CD14-positive monocyte (primary cell): ENCODE results near the gene TKFC. TPM values are rescaled to one million over a fixed set of nuclear protein-coding genes. Genes with fewer than 3 reads are reported as not detected.

ENCODE experiments used
- DNase-seq, 3 donors: peaks; one replicate each; pipeline ENCODE4 v3.0.0-alpha.2; 2011 to 2022
- H2AFZ ChIP-seq: 2 replicates; pipeline ENCODE4 v1.6.0; 2012; ENCODE audit warnings: mild to moderate bottlenecking, low read depth, low read length, inconsistent platforms; ENCODE audit not compliant: insufficient read depth, poor library complexity, severe bottlenecking
- H3K27ac ChIP-seq, 2 donors: 1 replicate in 1 of 2; 2 replicates in 1 of 2; pipeline ENCODE4 v1.5.1; 2012 to 2013; ENCODE audit warnings: low read length in 2 of 2, control low read depth in 1 of 2, inconsistent platforms in 1 of 2, low read depth in 1 of 2, mild to moderate bottlenecking in 1 of 2
- H3K27me3 ChIP-seq, 2 donors: one replicate each; pipeline versions ENCODE4 v1.6.0 to v1.6.1; 2011 to 2013; ENCODE audit warnings: low read length in 2 of 2; ENCODE audit not compliant: control insufficient read depth in 2 of 2, insufficient read depth in 2 of 2
- H3K36me3 ChIP-seq, 2 donors: replicated peaks in 1 of 2; 1 replicate in 1 of 2; 2 replicates in 1 of 2; pipeline versions ENCODE4 v1.5.1 to v1.6.1; 2012 to 2013; ENCODE audit warnings: low read length in 2 of 2, control low read depth in 1 of 2, inconsistent platforms in 1 of 2, mild to moderate bottlenecking in 1 of 2; ENCODE audit not compliant: insufficient read depth in 2 of 2, control insufficient read depth in 1 of 2
- H3K4me1 ChIP-seq, 2 donors: 1 replicate in 1 of 2; 2 replicates in 1 of 2; pipeline versions ENCODE4 v1.5.1 to v1.6.1; 2012 to 2013; ENCODE audit warnings: low read length in 2 of 2, control low read depth in 1 of 2, inconsistent platforms in 1 of 2, mild to moderate bottlenecking in 1 of 2, moderate library complexity in 1 of 2; ENCODE audit not compliant: insufficient read depth in 2 of 2, control insufficient read depth in 1 of 2
- H3K4me2 ChIP-seq: replicated peaks from 2 replicates; pipeline ENCODE3; 2012; ENCODE audit warnings: low read length, moderate library complexity, mild to moderate bottlenecking; ENCODE audit not compliant: poor library complexity, severe bottlenecking; ENCODE audit errors: extremely low read depth
- H3K4me3 ChIP-seq, 3 experiments: fragments of 200-600 bp in 1 of 3; sonication (generic) in 1 of 3; replicated peaks in 1 of 3; 1 replicate in 2 of 3; 2 replicates in 1 of 3; pipeline ENCODE4 v1.5.1; 2011 to 2013; ENCODE audit warnings: low read length in 3 of 3, mild to moderate bottlenecking in 3 of 3, control low read depth in 2 of 3, low read depth in 2 of 3, inconsistent platforms in 1 of 3, moderate library complexity in 1 of 3
- H3K79me2 ChIP-seq: 2 replicates; pipeline ENCODE4 v1.6.0; 2012; ENCODE audit warnings: mild to moderate bottlenecking, control low read depth, inconsistent platforms, low read length, moderate library complexity; ENCODE audit not compliant: insufficient read depth
- H3K9ac ChIP-seq: 2 replicates; pipeline ENCODE4 v1.6.0; 2017; ENCODE audit warnings: low read length, mild to moderate bottlenecking; ENCODE audit not compliant: insufficient read depth, poor library complexity, severe bottlenecking
- H3K9me3 ChIP-seq, 2 donors: replicated peaks in 1 of 2; 1 replicate in 1 of 2; 2 replicates in 1 of 2; pipeline versions ENCODE4 v1.5.1 to v1.6.1; 2012 to 2013; ENCODE audit warnings: low read length in 2 of 2, control low read depth in 1 of 2; ENCODE audit not compliant: control insufficient read depth in 1 of 2, insufficient read depth in 1 of 2
- H4K20me1 ChIP-seq: 2 replicates; pipeline ENCODE4 v1.6.0; 2012; ENCODE audit warnings: mild to moderate bottlenecking, low read length, control low read depth, moderate library complexity; ENCODE audit not compliant: insufficient read depth
- H3K27ac Mint-ChIP-seq, 7 donors: one replicate each; pipeline ENCODE4 v1.8.0; 2020; ENCODE audit warnings: mild to moderate bottlenecking in 7 of 7, mixed read lengths in 7 of 7, moderate library complexity in 6 of 7, inconsistent platforms in 2 of 7
- H3K27me3 Mint-ChIP-seq, 3 donors: one replicate each; pipeline ENCODE4 v1.8.0; 2021 to 2022; ENCODE audit warnings: low read depth in 3 of 3, mild to moderate bottlenecking in 3 of 3, mixed read lengths in 3 of 3, moderate library complexity in 3 of 3, inconsistent platforms in 1 of 3
- H3K36me3 Mint-ChIP-seq, 2 donors: one replicate each; pipeline ENCODE4 v1.8.0; 2020; ENCODE audit warnings: mixed read lengths in 2 of 2, inconsistent platforms in 1 of 2, mild to moderate bottlenecking in 1 of 2
- H3K4me1 Mint-ChIP-seq: one replicate; pipeline ENCODE4 v1.8.0; 2020; ENCODE audit warnings: mild to moderate bottlenecking, mixed read lengths
- H3K4me3 Mint-ChIP-seq, 2 donors: one replicate each; pipeline ENCODE4 v1.8.0; 2020; ENCODE audit warnings: mild to moderate bottlenecking in 2 of 2, mixed read lengths in 2 of 2, moderate library complexity in 1 of 2
- H3K9me3 Mint-ChIP-seq, 7 donors: one replicate each; pipeline ENCODE4 v1.8.0; 2020 to 2022; ENCODE audit warnings: mixed read lengths in 7 of 7, mild to moderate bottlenecking in 6 of 7, moderate library complexity in 6 of 7, inconsistent platforms in 2 of 7
- WGBS: methylation state at CpG from one replicate; pipeline ENCODE4 v1.1.5; 2013; ENCODE audit warnings: missing lambda C conversion rate; ENCODE audit not compliant: insufficient coverage; 5-methylcytosine and 5-hydroxymethylcytosine counted together
- intact Hi-C, 2 donors: fragments of 100-400 bp; cut with micrococcal nuclease; formaldehyde crosslinking; loops; one replicate each; pipeline versions ENCODE4 v1.15.0 to v1.15.1; 2023
- polyA plus RNA-seq, 3 donors: library from polyadenylated mRNA; depleted of rRNA in 1 of 3; unstranded in 2 of 3; stranded (reverse) in 1 of 3; fragments of 300-500 nt in 2 of 3; fragments of >200 nt in 1 of 3; fragmentation: Illumina TruSeq in 2 of 3; gene quantifications; 1 replicate in 2 of 3; 2 replicates in 1 of 3; pipeline ENCODE4 v1.2.3, GENCODE V29; 2012 to 2021
- TF ChIP-seq, protein P1 (sequence below): fragments of 200-600 bp; IDR thresholded peaks from one replicate; pipeline ENCODE4 v1.8.0; 2022; ENCODE audit warnings: antibody characterized with exemption, mild to moderate bottlenecking

TKFC gene
- polyA plus RNA-seq, 3 donors = 29.5 to 40.8 (median 29.6) TPM

DNA sequence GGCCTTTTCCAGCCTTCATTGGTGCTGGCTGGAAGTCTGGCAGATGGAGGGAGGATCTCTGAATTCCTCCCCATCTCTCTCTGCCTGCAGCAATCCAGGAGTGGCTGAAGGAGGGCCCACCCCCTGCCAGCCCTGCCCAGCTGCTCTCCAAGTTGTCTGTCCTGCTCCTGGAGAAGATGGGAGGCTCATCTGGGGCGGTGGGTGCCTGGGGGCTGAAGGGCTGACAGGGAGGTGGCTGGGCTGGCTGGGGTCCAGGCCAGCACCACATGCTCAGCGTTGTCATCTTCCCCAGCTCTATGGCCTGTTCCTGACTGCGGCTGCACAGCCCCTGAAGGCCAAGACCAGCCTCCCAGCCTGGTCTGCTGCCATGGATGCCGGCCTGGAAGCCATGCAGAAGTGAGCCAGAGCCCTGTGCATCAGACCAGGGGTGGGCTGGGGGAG lies 12.2 kb downstream of the TKFC start:
- 94% methylated on average over 3 of the region's 4 CpGs for WGBS
- Histone ChIP-seq H3K9ac (no peak overlapping the region), H3K79me2 (no peaks in the 10 kb centered on the region), H4K20me1 (no peaks in the 10 kb centered on the region), H3K4me1 (peaks cover 23 to 29% of the 10 kb centered on the region in 2 donors), H3K27ac (peak overlapping the region in 1 of 2 donors; percentile 35), H3K4me3 (no peak overlapping the region), H3K27me3 (no peaks in the 10 kb centered on the region), H2AFZ (no peak overlapping the region), H3K4me2 (no peak overlapping the region), H3K36me3 (peaks cover 27 to 59% of the 10 kb centered on the region in 2 donors), H3K9me3 (no peaks in the 10 kb centered on the region)
- Mint-ChIP-seq H3K27me3 (peaks cover 0 to 2% (median 1%) of the 10 kb centered on the region in 3 donors), H3K9me3 (no peaks in the 10 kb centered on the region), H3K36me3 (peaks cover 58 to 67% of the 10 kb centered on the region in 2 donors), H3K27ac (peak overlapping the region in 3 of 7 donors; percentile 53 to 95 (median 66)), H3K4me1 (peaks cover 34% of the 10 kb centered on the region), H3K4me3 (no peak overlapping the region)
- TF ChIP-seq, protein P1, sequence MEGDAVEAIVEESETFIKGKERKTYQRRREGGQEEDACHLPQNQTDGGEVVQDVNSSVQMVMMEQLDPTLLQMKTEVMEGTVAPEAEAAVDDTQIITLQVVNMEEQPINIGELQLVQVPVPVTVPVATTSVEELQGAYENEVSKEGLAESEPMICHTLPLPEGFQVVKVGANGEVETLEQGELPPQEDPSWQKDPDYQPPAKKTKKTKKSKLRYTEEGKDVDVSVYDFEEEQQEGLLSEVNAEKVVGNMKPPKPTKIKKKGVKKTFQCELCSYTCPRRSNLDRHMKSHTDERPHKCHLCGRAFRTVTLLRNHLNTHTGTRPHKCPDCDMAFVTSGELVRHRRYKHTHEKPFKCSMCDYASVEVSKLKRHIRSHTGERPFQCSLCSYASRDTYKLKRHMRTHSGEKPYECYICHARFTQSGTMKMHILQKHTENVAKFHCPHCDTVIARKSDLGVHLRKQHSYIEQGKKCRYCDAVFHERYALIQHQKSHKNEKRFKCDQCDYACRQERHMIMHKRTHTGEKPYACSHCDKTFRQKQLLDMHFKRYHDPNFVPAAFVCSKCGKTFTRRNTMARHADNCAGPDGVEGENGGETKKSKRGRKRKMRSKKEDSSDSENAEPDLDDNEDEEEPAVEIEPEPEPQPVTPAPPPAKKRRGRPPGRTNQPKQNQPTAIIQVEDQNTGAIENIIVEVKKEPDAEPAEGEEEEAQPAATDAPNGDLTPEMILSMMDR = no peak
- no peak for DNase-seq
- intact Hi-C loops = loop anchor here in 1 of 2 donors (5.0 kb wide), 1 partner anchor 183 kb away; the partner anchor contains the start of gene VPS37C

DNA sequence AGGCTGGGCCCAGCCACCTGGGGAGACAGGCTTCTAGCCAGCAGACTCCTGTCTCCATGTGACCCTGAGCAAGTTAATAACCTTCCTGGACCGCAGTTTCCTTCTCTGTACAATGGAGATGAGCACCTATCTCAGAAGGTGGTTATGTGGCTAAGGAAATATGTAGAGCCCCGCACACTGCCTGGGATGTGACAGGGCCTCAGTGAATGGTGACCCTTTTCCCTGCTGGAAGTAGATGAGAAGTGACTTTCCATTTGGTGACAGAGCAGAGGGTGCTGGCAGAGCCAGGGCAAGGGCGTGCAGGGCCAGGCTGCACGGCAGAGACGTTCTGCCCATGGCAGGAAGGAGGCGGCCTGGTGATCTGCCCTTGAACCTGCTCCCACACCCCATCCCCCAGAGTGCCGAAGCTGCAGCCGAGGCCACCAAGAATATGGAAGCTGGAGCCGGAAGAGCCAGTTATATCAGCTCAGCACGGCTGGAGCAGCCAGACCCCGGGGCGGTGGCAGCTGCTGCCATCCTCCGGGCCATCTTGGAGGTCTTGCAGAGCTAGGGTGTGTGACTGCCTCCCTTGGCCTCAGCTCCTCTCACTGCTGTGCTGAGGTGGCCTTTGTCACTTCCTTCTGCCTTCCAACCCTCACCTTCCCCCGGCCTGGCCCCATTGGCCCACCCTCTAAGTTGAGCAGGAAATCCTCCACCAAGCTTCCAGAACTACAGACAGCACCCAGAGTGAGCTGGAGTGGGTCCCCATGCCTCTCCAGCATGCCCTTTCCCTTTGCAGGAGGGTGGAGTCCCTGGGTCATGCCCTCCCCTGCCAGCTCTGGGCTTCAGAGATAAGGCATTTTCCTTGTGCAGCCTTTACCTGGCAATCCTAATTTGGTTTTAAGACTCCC lies 13.2 kb downstream of the TKFC start:
- peaks cover 34% of the 10 kb centered on the region for H3K4me1 Mint-ChIP-seq
- Histone ChIP-seq H3K27me3 (no peaks in the 10 kb centered on the region), H3K4me1 (peaks cover 23 to 29% of the 10 kb centered on the region in 2 donors), H3K27ac (peak overlapping the region in 1 of 2 donors; percentile 35), H3K9ac (no peak overlapping the region), H4K20me1 (no peaks in the 10 kb centered on the region), H3K4me3 (no peak overlapping the region), H3K79me2 (no peaks in the 10 kb centered on the region), H3K36me3 (peaks cover 35 to 64% of the 10 kb centered on the region in 2 donors), H3K9me3 (no peaks in the 10 kb centered on the region), H2AFZ (no peak overlapping the region), H3K4me2 (no peak overlapping the region)
- WGBS = 78% methylated on average over 11 of the region's 14 CpGs
- H3K27me3 Mint-ChIP-seq = peaks cover 0 to 2% (median 1%) of the 10 kb centered on the region in 3 donors
- no peak overlapping the region for H3K4me3 Mint-ChIP-seq
- peak in 1 of 3 donors; percentile 34 for DNase-seq
- TF ChIP-seq, protein P1 = no peak
- H3K9me3 Mint-ChIP-seq = no peaks in the 10 kb centered on the region
- intact Hi-C loops = loop anchor here in 1 of 2 donors (5.0 kb wide), 1 partner anchor 184 kb away; the partner anchor contains the start of gene VPS37C
- peaks cover 58 to 70% of the 10 kb centered on the region in 2 donors for H3K36me3 Mint-ChIP-seq
- H3K27ac Mint-ChIP-seq = peak overlapping the region; percentile 48 to 99 (median 95)
